ENCODE data around the gene RNF166. TPM values are rescaled to one million over a fixed set of nuclear protein-coding genes. Genes with fewer than 3 reads are reported as not detected.
A peak's percentile ranks its signal among the peaks of the same experiment; 100 is the strongest.

RNF166 gene
- total RNA-seq, 1 donor from 2014 or later: 50.6 TPM

DNA sequence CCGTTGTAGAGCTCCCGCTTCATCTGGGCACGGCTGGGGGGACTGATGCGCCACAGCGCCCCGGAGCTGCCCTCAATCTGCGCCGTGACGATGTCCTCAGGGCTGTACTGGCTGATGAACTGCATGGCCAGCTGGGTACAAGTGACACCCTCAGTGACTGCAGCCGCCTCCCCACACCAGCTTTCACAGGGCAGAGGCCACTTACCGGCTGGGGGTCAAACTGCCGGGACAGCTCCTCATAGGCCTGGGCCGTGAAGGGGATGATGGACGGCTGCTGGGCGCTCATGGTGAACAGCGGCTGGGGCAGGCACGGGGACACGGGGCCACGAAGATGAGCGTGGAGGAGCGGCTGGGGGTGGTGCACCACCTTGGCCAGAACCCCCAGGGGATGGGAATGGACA is 10.4 kb upstream of the RNF166 start:
- intact Hi-C loops (cut with DNase I): no loop called here

DNA sequence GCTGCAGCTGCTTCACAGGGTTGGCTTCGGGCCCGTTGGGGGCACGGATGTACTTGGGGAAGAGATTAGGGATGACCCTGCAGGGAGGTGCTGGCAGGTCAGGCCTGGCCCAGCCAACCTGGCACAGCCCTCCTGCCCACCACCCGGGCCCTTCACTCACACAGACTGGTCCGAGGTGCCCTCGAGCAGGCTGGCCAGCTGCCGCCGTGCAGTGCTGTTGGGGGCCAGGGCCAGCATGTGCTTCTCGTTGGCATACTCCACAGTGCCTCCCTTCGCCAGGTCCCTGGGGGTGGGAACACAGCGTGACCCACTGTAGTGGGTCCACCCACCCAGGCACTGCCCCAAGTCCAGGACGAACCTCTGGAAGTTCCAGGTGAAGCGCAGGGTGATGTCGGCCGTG is 10.0 kb upstream of the RNF166 start:
- intact Hi-C loops (cut with DNase I): no loop called here
- no peaks in the 10 kb centered on the region for H3K4me1 ChIP-seq
- TF ChIP-seq, protein P1, sequence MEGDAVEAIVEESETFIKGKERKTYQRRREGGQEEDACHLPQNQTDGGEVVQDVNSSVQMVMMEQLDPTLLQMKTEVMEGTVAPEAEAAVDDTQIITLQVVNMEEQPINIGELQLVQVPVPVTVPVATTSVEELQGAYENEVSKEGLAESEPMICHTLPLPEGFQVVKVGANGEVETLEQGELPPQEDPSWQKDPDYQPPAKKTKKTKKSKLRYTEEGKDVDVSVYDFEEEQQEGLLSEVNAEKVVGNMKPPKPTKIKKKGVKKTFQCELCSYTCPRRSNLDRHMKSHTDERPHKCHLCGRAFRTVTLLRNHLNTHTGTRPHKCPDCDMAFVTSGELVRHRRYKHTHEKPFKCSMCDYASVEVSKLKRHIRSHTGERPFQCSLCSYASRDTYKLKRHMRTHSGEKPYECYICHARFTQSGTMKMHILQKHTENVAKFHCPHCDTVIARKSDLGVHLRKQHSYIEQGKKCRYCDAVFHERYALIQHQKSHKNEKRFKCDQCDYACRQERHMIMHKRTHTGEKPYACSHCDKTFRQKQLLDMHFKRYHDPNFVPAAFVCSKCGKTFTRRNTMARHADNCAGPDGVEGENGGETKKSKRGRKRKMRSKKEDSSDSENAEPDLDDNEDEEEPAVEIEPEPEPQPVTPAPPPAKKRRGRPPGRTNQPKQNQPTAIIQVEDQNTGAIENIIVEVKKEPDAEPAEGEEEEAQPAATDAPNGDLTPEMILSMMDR (IDR thresholded peaks at IDR 0.05): no peak
- H3K27ac ChIP-seq: no peak overlapping the region
- DNase-seq: no peak
- no peak for ATAC-seq
- H3K36me3 ChIP-seq: peaks cover 78% of the 10 kb centered on the region
- H3K4me3 ChIP-seq: no peak overlapping the region
- no peaks in the 10 kb centered on the region for H3K9me3 ChIP-seq
- H3K27me3 ChIP-seq: no peaks in the 10 kb centered on the region

More for the DNA sequence above, 10.4 kb upstream of the RNF166 start:
- ATAC-seq (no peak), DNase-seq (no peak)
- Histone ChIP-seq H3K36me3 (peaks cover 82% of the 10 kb centered on the region), H3K27ac (no peak overlapping the region), H3K27me3 (no peaks in the 10 kb centered on the region), H3K4me1 (no peaks in the 10 kb centered on the region), H3K9me3 (no peaks in the 10 kb centered on the region), H3K4me3 (no peak overlapping the region)
- TF ChIP-seq, protein P1 (IDR thresholded peaks at IDR 0.05): no peak

DNA sequence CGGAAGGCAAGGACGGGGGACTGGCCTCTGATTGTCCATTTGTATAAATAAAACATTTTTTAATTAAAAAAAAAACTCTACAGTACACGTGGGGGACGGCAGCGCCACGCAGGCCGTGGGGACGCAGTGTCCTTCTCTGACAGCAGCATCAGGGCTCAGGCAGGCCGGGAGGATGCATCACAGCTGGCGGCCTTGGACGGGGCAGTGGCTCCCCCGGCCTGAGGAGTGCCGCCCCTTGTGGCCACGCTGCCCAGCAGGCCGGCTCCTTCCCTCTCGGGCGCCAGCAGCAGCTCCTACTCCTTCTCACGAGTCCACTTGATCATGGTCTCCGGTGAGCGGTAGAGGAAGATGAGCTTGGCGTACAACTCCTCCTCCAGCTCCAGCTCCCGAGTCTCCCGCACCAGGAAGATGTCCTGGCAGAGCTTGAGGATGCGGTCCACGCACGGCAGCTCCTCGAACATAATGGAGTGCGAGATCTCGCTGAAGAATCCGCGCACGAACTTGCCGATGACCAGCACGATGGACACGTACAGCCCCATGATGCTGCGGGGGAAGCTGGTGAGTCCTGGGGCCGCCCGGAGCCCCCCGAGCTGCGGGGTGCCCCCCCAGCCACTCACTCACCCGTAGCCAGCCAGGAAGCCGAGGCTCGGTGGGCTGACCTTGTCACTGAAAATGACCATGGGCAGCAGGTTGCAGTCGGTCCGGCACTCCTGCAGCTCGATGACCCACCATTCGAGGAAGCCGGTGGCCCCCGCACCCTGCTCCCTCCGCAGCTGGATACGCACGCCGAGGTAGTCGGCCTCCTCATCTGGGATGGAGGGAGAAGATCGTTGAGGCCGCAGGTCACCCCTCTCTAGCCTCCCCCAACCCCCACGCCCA is 9.3 kb upstream of the RNF166 start:
- Histone ChIP-seq H3K9me3 (no peaks in the 10 kb centered on the region), H3K36me3 (peaks cover 72% of the 10 kb centered on the region), H3K27me3 (no peaks in the 10 kb centered on the region), H3K4me1 (no peaks in the 10 kb centered on the region), H3K27ac (no peak overlapping the region), H3K4me3 (no peak overlapping the region)
- TF ChIP-seq, protein P1 (IDR thresholded peaks at IDR 0.05): no peak
- ATAC-seq (no peak), DNase-seq (no peak)
- intact Hi-C loops (cut with DNase I): no loop called here

DNA sequence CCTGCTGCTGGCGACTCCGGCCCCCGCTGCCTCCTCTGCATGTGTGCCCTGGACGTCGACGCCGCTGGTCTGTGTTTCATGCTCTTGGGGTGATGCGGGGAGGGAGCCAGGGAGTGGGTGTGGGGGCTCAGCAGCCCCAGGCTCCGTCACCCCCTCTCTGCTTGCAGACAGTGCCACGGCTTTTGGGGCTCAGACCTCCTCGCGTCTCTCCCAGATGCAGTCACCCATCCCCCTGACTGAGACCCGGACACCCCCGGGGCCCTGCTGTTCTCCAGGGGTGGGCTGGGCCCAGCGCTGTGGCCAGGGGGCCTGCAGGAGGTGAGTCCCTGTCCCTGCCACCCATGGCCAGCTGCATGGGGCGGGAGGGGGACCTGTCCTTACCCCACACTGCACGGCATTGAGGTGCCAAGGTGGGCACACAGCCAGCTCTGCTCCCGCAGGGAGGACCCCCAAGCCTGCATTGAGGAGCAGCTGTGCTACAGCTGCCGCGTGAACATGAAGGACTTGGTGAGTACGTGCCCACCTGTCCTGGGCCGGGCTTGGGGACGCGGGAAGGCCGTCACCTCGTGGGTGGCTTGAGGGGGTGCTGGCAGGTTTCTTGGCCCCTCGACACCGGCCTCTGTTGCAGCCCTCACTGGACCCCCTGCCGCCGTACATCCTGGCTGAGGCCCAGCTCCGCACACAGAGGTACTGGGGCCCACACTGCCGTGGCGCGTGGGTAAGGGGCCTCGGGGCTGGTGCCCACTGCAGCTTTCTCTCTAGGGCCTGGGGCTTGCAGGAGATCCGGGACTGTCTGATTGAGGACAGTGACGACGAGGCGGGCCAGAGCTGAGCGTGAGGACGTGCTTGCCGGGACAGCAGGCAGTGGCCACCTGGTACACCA is 8.5 kb upstream of the RNF166 start:
- intact Hi-C loops (cut with DNase I): no loop called here
- TF ChIP-seq, protein P1 (IDR thresholded peaks at IDR 0.05): no peak
- Histone ChIP-seq H3K4me3 (no peak overlapping the region), H3K27me3 (no peaks in the 10 kb centered on the region), H3K27ac (no peak overlapping the region), H3K4me1 (no peaks in the 10 kb centered on the region), H3K9me3 (no peaks in the 10 kb centered on the region), H3K36me3 (peaks cover 63% of the 10 kb centered on the region)
- ATAC-seq: peak; percentile 3
- DNase-seq: no peak

DNA sequence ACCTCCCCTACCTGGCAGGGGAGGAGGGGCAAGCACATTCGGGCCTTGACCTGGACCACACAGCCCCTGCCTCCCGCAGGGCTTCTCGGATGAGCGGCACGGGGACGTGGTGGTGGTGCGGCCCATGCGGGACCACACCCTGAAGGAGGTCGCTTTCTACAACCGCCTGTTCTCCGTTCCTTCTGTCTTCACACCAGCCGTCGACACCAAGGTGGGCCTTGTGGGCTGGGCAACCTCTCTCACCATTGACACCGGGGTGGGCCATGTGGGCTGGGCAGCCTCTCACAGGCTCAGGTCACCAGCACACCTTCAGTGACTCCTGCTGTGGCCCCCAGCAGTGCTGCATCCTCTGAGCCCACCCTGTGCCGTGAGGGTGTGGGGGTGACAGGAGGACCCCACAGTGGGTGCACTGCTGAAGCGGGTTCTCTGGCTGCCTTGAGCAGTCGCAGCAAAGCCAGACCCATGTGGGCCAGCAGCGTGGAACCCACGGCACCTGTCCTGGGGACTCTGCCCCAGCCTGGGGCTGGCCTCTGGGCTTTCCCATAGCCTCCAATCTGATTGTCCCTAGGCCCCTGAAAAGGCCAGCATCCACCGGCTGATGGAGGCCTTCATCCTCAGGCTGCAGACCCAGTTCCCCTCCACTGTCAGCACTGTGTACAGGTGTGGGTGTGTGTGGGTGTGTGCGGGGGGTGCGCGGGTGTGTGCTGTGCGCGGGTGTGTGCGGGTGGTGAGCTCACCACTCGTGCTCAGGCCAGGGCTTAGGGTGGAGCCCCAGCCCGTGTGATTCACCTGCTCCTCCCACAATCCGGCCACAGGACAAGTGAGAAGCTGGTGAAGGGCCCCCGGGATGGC is 7.6 kb upstream of the RNF166 start:
- H3K4me1 ChIP-seq: no peaks in the 10 kb centered on the region
- no peak overlapping the region for H3K27ac ChIP-seq
- intact Hi-C loops (cut with DNase I): no loop called here
- H3K27me3 ChIP-seq: no peaks in the 10 kb centered on the region
- TF ChIP-seq, protein P1 (IDR thresholded peaks at IDR 0.05): no peak
- peaks cover 54% of the 10 kb centered on the region for H3K36me3 ChIP-seq
- H3K9me3 ChIP-seq: no peaks in the 10 kb centered on the region
- DNase-seq (no peak), ATAC-seq (peak; percentile 17)
- H3K4me3 ChIP-seq: no peak overlapping the region
